Fibroblast of gingiva (primary cell): ENCODE measurements around the gene DEFB108B.
A peak's percentile ranks its signal among the peaks of the same experiment; 100 is the strongest.
"Not testable (repeated sequence)": the region's sequence is repeated elsewhere in the genome, so short reads cannot be mapped to it uniquely, and the experiment has no call there.

ENCODE experiments used
- DNase-seq: peaks from one replicate; pipeline ENCODE4 v3.0.0-alpha.2; 2011; ENCODE audit warnings: low read depth

DEFB108B gene

GRCh38 chr11:71832811-71833210 lies at the start of gene DEFB108B:
DEFB108B (plus strand) TSS chr11:71833200; CDS start chr11:71833200, 0 bp downstream.
- not testable (repeated sequence) for DNase-seq

GRCh38 chr11:71786114-71786847 lies 46.7 kb upstream of the DEFB108B start:
- DNase-seq = peak; percentile 81

GRCh38 chr11:71786848-71787097 lies 46.2 kb upstream of the DEFB108B start:
- peak; percentile 98 for DNase-seq

- peak; percentile 89 for DNase-seq
Observed at GRCh38 chr11:71787098-71787823, 45.7 kb upstream of the DEFB108B start.

- DNase-seq = peak; percentile 22
Observed at GRCh38 chr11:71787824-71788454, 45.1 kb upstream of the DEFB108B start.

- DNase-seq = not testable (repeated sequence)
Observed at GRCh38 chr11:71789444-71790196, 43.4 kb upstream of the DEFB108B start.

- not testable (repeated sequence) for DNase-seq
Observed at GRCh38 chr11:71791111-71791510, 41.9 kb upstream of the DEFB108B start.

GRCh38 chr11:71792621-71793235 lies 40.3 kb upstream of the DEFB108B start:
- peak; percentile 8 for DNase-seq

- DNase-seq = peak; percentile 33
Observed at GRCh38 chr11:71794386-71795040, 38.5 kb upstream of the DEFB108B start.

GRCh38 chr11:71795236-71795635 lies 37.8 kb upstream of the DEFB108B start:
- DNase-seq = not testable (repeated sequence)

GRCh38 chr11:71796016-71796415 lies 37.0 kb upstream of the DEFB108B start:
- DNase-seq = not testable (repeated sequence)

- not testable (repeated sequence) for DNase-seq
Observed at GRCh38 chr11:71796781-71797180, 36.2 kb upstream of the DEFB108B start.

GRCh38 chr11:71799556-71800128 lies 33.4 kb upstream of the DEFB108B start:
- DNase-seq = not testable (repeated sequence)

- peak; percentile 42 for DNase-seq
Observed at GRCh38 chr11:71800335-71800953, 32.6 kb upstream of the DEFB108B start.

- DNase-seq = not testable (repeated sequence)
Observed at GRCh38 chr11:71801026-71801425, 32.0 kb upstream of the DEFB108B start.

- not testable (repeated sequence) for DNase-seq
Observed at GRCh38 chr11:71802874-71803273, 30.1 kb upstream of the DEFB108B start.

- not testable (repeated sequence) for DNase-seq
Observed at GRCh38 chr11:71804158-71804947, 28.6 kb upstream of the DEFB108B start.

- DNase-seq = peak; percentile 20
Observed at GRCh38 chr11:71812529-71812928, 20.5 kb upstream of the DEFB108B start.
